Left lung (tissue), 10 donors: ENCODE results near the gene RFX4. TPM values are rescaled to one million over a fixed set of nuclear protein-coding genes. Genes with fewer than 3 reads are reported as not detected.

Source experiments
- ATAC-seq: fragments of 200-7000 bp; cut with Tn5 transposase; one replicate; pipeline ENCODE4 v1.9.1; 2020; ENCODE audit warnings: moderate library complexity
- DNase-seq, 4 donors: peaks; one replicate each; pipeline ENCODE4 v3.0.0-alpha.2; 2013 to 2020
- H3K27ac ChIP-seq, 2 donors: fragments of 200-600 bp; sonication (generic) in 1 of 2; one replicate each; pipeline versions ENCODE4 v1.5.0 to v1.8.0; 2020 to 2021
- H3K27me3 ChIP-seq, 2 donors: fragments of 200-600 bp; sonication (generic) in 1 of 2; one replicate each; pipeline versions ENCODE4 v1.5.0 to v1.8.0; 2020 to 2021
- H3K36me3 ChIP-seq, 2 donors: fragments of 200-600 bp; sonication (generic) in 1 of 2; one replicate each; pipeline versions ENCODE4 v1.5.0 to v1.8.0; 2020 to 2021
- H3K4me1 ChIP-seq, 2 donors: fragments of 200-600 bp; one replicate each; pipeline ENCODE4 v1.8.0; 2021
- H3K4me3 ChIP-seq, 2 donors: fragments of 200-600 bp; sonication (generic) in 1 of 2; one replicate each; pipeline versions ENCODE4 v1.5.0 to v1.8.0; 2020 to 2021; ENCODE audit warnings: mild to moderate bottlenecking in 1 of 2
- H3K9me3 ChIP-seq, 2 donors: fragments of 200-600 bp; sonication (generic) in 1 of 2; one replicate each; pipeline versions ENCODE4 v1.5.0 to v1.8.0; 2020 to 2021
- intact Hi-C, 2 donors: fragments of 100-400 bp; cut with DNase I; formaldehyde crosslinking; loops; one replicate each; pipeline versions ENCODE4 v1.11.2 to v1.14.2; 2022
- polyA plus RNA-seq, 6 donors: library from polyadenylated mRNA; unstranded; fragments of 120-200 nt; gene quantifications; one replicate each; pipeline ENCODE4 v1.2.1, GENCODE V29; 2013; ENCODE audit not compliant: insufficient read length in 6 of 6
- total RNA-seq, 2 donors: library from RNA; stranded (reverse); fragmentation: NEBNext Ultra II Directional; extraction: Animal tissue kit (Norgen Biotek cat#: 25700); gene quantifications; one replicate each; pipeline ENCODE4 v1.2.1, GENCODE V29; 2021
- TF ChIP-seq, protein P1 (sequence below), 2 donors: fragments of 200-600 bp; sonication (generic) in 1 of 2; IDR thresholded peaks; one replicate each; pipeline versions ENCODE4 v1.5.0 to v1.8.0; 2021; ENCODE audit warnings: antibody characterized with exemption in 2 of 2
- donor health status: DM: no; HTN: yes; CAD: no.
- donor health status: DM: no; HTN: no; CAD: no.

The RFX4 gene
- total and polyA plus RNA-seq, 8 donors = 0.09 TPM; not detected in 7

DNA sequence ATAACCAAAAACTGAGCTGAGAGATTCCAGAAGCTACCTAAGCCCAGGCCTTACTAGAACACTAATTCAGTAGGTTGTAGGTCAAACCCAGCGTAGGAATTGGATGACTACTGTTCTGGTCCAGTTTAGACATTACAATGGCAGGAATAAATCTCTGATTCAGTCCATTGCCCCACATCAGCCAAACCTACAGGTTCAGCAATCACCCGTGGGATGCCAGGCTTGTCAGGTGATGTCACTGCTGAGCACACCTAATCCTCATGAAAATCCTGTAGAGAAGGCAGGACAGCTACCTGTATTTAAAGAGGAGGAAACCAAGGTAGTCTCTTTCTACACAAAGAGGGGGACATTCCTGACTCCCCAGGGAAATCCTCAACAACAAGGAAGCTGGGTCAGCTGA lies 63.7 kb downstream of the RFX4 start:
- intact Hi-C loops = no loop called here
- DNase-seq = no peak
- Histone ChIP-seq H3K9me3 (no peaks in the 10 kb centered on the region), H3K27me3 (no peaks in the 10 kb centered on the region), H3K4me1 (no peaks in the 10 kb centered on the region), H3K4me3 (no peak overlapping the region), H3K36me3 (no peaks in the 10 kb centered on the region), H3K27ac (no peak overlapping the region)
- no peak for ATAC-seq
- TF ChIP-seq, protein P1, sequence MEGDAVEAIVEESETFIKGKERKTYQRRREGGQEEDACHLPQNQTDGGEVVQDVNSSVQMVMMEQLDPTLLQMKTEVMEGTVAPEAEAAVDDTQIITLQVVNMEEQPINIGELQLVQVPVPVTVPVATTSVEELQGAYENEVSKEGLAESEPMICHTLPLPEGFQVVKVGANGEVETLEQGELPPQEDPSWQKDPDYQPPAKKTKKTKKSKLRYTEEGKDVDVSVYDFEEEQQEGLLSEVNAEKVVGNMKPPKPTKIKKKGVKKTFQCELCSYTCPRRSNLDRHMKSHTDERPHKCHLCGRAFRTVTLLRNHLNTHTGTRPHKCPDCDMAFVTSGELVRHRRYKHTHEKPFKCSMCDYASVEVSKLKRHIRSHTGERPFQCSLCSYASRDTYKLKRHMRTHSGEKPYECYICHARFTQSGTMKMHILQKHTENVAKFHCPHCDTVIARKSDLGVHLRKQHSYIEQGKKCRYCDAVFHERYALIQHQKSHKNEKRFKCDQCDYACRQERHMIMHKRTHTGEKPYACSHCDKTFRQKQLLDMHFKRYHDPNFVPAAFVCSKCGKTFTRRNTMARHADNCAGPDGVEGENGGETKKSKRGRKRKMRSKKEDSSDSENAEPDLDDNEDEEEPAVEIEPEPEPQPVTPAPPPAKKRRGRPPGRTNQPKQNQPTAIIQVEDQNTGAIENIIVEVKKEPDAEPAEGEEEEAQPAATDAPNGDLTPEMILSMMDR (IDR thresholded peaks at IDR 0.05) = no peak

DNA sequence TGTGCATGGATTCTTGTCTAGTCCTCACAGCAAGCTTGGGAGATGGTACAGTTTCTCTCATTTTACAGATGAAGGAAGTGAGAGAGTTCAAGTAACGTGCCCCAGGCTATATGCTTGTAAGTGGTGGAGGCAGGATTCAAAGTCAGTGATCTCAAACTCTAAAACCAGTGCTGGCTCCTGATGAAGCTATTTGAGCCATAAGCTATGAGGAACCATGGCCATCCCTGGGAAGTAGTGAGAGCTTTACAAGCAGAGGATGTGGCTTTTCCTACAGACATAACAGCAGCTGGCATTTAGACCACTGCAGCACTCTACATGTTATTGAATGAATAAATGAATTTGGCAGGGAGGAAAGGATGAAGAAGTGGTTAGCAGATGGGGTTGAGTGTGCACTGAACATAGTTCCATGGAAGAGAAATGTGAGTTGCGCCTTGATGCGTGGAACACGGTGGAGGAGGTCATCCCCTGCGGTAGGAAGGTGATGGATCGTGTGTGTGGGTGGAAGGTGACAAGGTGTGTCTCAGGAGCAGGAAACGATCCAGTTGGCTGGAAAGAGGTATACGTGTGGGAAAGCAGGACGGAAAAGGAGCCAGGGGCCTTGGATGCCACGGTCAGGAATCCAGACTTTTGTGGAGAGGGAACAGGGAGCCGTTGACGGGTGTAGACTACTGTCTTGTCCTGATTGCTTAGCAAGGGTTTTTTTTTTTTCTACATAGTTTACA lies 65.2 kb downstream of the RFX4 start:
- TF ChIP-seq, protein P1 (IDR thresholded peaks at IDR 0.05) = no peak
- Histone ChIP-seq H3K4me3 (no peak overlapping the region), H3K27ac (no peak overlapping the region), H3K4me1 (no peaks in the 10 kb centered on the region), H3K27me3 (no peaks in the 10 kb centered on the region), H3K9me3 (no peaks in the 10 kb centered on the region), H3K36me3 (no peaks in the 10 kb centered on the region)
- intact Hi-C loops = no loop called here
- ATAC-seq (no peak), DNase-seq (no peak)

DNA sequence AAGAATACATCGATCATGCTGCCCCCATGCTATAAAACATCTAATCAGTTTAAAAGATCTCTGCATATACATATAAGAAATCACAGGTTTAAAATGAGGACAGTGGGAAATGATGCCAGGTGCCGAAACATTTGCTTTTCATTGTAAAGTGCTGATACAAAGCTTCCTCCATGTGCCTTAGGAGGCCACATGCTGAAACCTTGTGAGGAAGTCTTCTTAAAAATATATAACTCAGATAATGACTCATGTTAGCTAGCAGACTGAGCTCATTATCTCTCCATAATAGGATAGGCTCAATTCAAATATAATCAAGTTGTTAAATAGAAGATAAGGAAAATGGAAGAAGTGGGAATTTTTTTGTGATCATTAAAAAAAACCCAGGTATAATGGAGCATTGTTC lies 65.9 kb downstream of the RFX4 start:
- Histone ChIP-seq H3K4me3 (no peak overlapping the region), H3K36me3 (no peaks in the 10 kb centered on the region), H3K27ac (no peak overlapping the region), H3K27me3 (no peaks in the 10 kb centered on the region), H3K4me1 (no peaks in the 10 kb centered on the region), H3K9me3 (no peaks in the 10 kb centered on the region)
- intact Hi-C loops = no loop called here
- DNase-seq (no peak), ATAC-seq (no peak)
- TF ChIP-seq, protein P1 (IDR thresholded peaks at IDR 0.05) = no peak

DNA sequence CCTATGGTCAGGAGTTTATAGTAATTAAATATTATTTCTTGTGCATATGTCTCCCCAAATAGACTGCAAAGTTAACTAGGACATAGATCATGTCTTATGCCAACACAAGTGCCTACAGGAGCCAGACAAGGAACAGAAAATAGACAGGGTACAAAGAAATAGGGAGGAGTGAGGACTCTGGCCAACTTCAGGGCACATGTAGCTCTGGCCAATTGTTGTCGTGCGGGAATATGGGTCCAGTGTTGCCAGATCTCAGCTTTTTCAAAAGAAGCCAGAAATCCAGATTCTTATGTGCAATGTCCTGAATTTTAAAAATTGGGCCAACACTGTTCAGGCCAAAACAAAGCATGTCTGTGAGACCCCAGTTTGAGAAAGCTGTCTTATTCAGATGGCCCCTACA lies 68.7 kb downstream of the RFX4 start:
- H3K36me3 ChIP-seq = no peaks in the 10 kb centered on the region
- H3K27me3 ChIP-seq = peaks cover 0 to 5% of the 10 kb centered on the region in 2 donors
- TF ChIP-seq, protein P1 (IDR thresholded peaks at IDR 0.05) = no peak
- intact Hi-C loops = no loop called here
- ATAC-seq = no peak
- no peak overlapping the region for H3K27ac ChIP-seq
- no peaks in the 10 kb centered on the region for H3K4me1 ChIP-seq
- H3K4me3 ChIP-seq = no peak overlapping the region
- no peaks in the 10 kb centered on the region for H3K9me3 ChIP-seq
- DNase-seq = no peak

DNA sequence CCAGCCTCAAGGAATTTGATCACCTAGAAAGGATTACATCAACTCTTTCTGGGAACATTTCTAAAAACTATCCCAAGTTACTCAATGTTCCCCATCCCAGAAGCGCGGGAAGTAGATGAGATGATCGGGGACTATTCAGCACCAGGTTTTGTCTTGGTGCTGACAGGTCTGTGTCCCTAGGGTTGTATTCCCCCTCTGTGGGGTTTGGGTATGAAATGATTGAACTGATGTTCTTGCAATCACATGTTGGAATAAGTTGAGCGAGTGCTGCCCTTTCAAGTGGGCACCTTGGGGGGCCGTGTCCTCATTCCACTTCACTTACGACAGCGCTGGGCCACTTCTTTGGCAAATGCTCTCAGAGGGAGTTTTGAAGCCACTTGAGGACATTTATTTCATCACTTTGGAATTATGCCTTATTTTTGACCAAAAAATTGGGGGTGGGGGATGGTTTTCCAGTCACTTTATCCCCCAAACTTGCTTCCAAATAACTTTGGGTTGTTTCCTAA lies 69.8 kb downstream of the RFX4 start:
- peaks cover 0 to 9% of the 10 kb centered on the region in 2 donors for H3K27me3 ChIP-seq
- H3K36me3 ChIP-seq = no peaks in the 10 kb centered on the region
- TF ChIP-seq, protein P1 (IDR thresholded peaks at IDR 0.05) = no peak
- H3K4me3 ChIP-seq = no peak overlapping the region
- DNase-seq = no peak
- H3K27ac ChIP-seq = no peak overlapping the region
- no peak for ATAC-seq
- H3K4me1 ChIP-seq = no peaks in the 10 kb centered on the region
- H3K9me3 ChIP-seq = no peaks in the 10 kb centered on the region
- intact Hi-C loops = no loop called here
